BE2C (cell line): ENCODE measurements around the gene MFSD11.
"Not testable (repeated sequence)": the region's sequence is repeated elsewhere in the genome, so short reads cannot be mapped to it uniquely, and the experiment has no call there.

Experiments
- DNase-seq: peaks from one replicate; pipeline ENCODE4 v3.0.0-alpha.2; 2020
- H3K27me3 ChIP-seq: fragments of 250-450 bp; sonication (Bioruptor Pico); 2 replicates; pipeline ENCODE4 v1.5.1; 2020; ENCODE audit warnings: mild to moderate bottlenecking
- H3K36me3 ChIP-seq: fragments of 250-450 bp; sonication (Bioruptor Pico); 2 replicates; pipeline ENCODE4 v1.5.1; 2020; ENCODE audit warnings: mild to moderate bottlenecking
- H3K4me1 ChIP-seq: fragments of 250-450 bp; sonication (Bioruptor Pico); 2 replicates; pipeline ENCODE4 v1.5.1; 2020
- H3K4me3 ChIP-seq: 2 replicates; pipeline ENCODE4 v1.5.1; 2011; ENCODE audit warnings: low read depth, low read length
- H3K9me3 ChIP-seq: fragments of 250-450 bp; sonication (Bioruptor Pico); 2 replicates; pipeline ENCODE4 v1.5.1; 2020
- CTCF ChIP-seq: IDR thresholded peaks from 2 replicates; pipeline ENCODE4 v1.5.1; 2012; ENCODE audit warnings: mild to moderate bottlenecking, low read depth, low read length

The MFSD11 gene

GRCh38 chr17:76736349-76737081 lies 1.4 kb upstream of the MFSD11 start:
- Histone ChIP-seq H3K27me3 (no peaks in the 10 kb centered on the region), H3K36me3 (peaks cover 55% of the 10 kb centered on the region), H3K9me3 (no peaks in the 10 kb centered on the region), H3K4me1 (peaks cover 5% of the 10 kb centered on the region; the same call in 1 of the 2 replicates), H3K4me3 (peak overlapping the region; percentile 94)
- DNase-seq = peak; percentile 73
- TF ChIP-seq CTCF = peak; percentile 9

- DNase-seq = peak; percentile 98
- peaks cover 5% of the 10 kb centered on the region; the same call in 1 of the 2 replicates for H3K4me1 ChIP-seq
- no peaks in the 10 kb centered on the region for H3K9me3 ChIP-seq
- H3K27me3 ChIP-seq = no peaks in the 10 kb centered on the region
- H3K4me3 ChIP-seq = peak within 1 kb of the TSS; percentile 94
- peaks cover 49% of the 10 kb centered on the region for H3K36me3 ChIP-seq
- TF ChIP-seq CTCF = no peak
Measured at GRCh38 chr17:76737082-76737675, 740 bp upstream of the MFSD11 start, which contains the start of gene SRSF2. Gene SRSF2 (minus strand): TSS chr17:76737331. CDS start chr17:76737160, 171 bp downstream.

DNA sequence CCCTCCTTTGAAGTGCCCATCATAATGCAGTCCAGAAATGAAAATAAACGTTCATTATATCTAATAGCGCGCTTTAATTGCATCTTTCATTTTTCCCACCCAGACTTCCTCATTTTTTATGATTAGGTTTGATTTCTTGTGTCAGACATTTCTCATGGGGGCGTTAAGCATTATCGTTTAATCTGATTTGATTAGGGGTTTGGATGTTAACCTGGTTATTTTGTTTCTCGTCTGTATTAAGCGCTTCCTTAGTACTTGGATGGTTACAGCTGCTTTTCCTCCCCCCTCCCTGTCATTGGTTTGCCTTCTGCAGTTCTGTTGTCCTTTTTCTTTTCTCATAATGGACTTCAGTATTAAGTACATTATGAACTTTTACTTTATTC lies 540 bp downstream of the MFSD11 start:
- TF ChIP-seq CTCF = no peak
- no peak for DNase-seq
- no peaks in the 10 kb centered on the region for H3K9me3 ChIP-seq
- H3K4me3 ChIP-seq = peak overlapping the region; percentile 82
- peaks cover 36% of the 10 kb centered on the region for H3K36me3 ChIP-seq
- H3K27me3 ChIP-seq = no peaks in the 10 kb centered on the region
- H3K4me1 ChIP-seq = peaks cover 5% of the 10 kb centered on the region; the same call in 1 of the 2 replicates

- Histone ChIP-seq H3K4me3 (peak overlapping the region; percentile 82), H3K36me3 (peaks cover 24% of the 10 kb centered on the region)
- not testable (repeated sequence) for H3K27me3 ChIP-seq, DNase-seq, H3K9me3 ChIP-seq, H3K4me1 ChIP-seq
Measured at GRCh38 chr17:76739568-76740115, 1.7 kb downstream of the MFSD11 start.

- peaks cover 19% of the 10 kb centered on the region for H3K36me3 ChIP-seq
- no peaks in the 10 kb centered on the region; the same call in 1 of the 2 replicates for H3K4me1 ChIP-seq
- no peak for DNase-seq
- peak overlapping the region; percentile 12; the same call in 1 of the 2 replicates for H3K4me3 ChIP-seq
- H3K9me3 ChIP-seq = no peaks in the 10 kb centered on the region
- no peaks in the 10 kb centered on the region for H3K27me3 ChIP-seq
- TF ChIP-seq CTCF = no peak
Measured at GRCh38 chr17:76740329-76741118, 2.6 kb downstream of the MFSD11 start.

GRCh38 chr17:76742958-76743357 lies 5.0 kb downstream of the MFSD11 start:
- TF ChIP-seq CTCF = no peak
- DNase-seq = no peak
- Histone ChIP-seq H3K36me3 (peaks cover 3% of the 10 kb centered on the region), H3K4me1 (no peaks in the 10 kb centered on the region; the same call in 1 of the 2 replicates), H3K4me3 (no peak overlapping the region), H3K27me3 (no peaks in the 10 kb centered on the region), H3K9me3 (no peaks in the 10 kb centered on the region)
